Activated CD4-positive, alpha-beta T cell treated with anti-CD3 and anti-CD28 coated beads, Interleukin-2, Interleukin-4, amounts not matched to agents 100 ng/mL and 50 ng/mL, durations not matched to agents 16 hours and 8 hours (primary cell): Measurements from ENCODE around the gene CSH2.

Experiments
- DNase-seq: peaks from one replicate; pipeline ENCODE4 v3.0.0-alpha.2; 2020; ENCODE audit warnings: low spot score

CSH2 gene

DNA sequence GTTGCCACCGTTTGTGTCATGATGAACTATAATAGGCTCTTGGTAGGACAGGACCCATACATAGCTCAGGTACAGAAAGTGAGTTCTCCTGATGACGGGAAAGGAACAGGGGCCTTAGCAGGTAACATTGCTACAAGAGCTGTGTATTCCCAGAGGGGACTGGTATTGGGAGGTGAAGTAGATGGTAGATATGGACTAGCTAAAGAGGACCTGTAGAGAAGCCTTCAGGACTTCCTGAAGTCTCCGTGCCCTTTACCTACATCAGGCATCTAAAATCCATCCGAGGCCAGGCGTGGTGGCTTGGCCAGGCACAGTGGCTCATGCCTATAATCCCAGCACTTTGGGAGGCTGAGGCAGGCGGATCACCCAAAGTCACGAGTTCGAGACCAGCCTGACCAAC, 18.3 kb downstream of the CSH2 start:
- no peak for DNase-seq

DNA sequence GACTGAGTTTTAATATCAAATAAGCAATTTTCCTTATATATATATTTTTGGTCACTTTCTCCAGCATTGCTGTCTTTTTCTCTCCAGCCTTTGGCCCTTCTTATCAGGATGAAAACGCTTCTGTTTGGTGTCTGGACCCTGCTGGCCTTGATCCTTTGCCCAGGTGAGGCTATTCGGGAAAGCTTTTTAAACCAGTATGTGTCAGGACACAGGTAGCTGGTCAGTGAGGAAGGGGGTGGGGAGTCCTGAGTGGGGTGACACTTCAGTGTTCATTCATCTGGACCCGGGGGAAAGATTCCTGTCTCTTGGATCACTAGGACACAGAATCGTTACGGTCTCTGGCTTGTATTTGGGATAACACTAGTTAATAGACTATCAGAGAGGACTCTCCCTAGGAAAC, 18.8 kb downstream of the CSH2 start:
- DNase-seq = no peak

- DNase-seq = no peak
These were observed 20.2 kb downstream of the CSH2 start for GRCh38 chr17:63853260-63853659.

GRCh38 chr17:63850401-63850800, 23.1 kb downstream of the CSH2 start:
- no peak for DNase-seq

GRCh38 chr17:63848834-63849689, 24.4 kb downstream of the CSH2 start:
- peak; percentile 96 for DNase-seq

DNA sequence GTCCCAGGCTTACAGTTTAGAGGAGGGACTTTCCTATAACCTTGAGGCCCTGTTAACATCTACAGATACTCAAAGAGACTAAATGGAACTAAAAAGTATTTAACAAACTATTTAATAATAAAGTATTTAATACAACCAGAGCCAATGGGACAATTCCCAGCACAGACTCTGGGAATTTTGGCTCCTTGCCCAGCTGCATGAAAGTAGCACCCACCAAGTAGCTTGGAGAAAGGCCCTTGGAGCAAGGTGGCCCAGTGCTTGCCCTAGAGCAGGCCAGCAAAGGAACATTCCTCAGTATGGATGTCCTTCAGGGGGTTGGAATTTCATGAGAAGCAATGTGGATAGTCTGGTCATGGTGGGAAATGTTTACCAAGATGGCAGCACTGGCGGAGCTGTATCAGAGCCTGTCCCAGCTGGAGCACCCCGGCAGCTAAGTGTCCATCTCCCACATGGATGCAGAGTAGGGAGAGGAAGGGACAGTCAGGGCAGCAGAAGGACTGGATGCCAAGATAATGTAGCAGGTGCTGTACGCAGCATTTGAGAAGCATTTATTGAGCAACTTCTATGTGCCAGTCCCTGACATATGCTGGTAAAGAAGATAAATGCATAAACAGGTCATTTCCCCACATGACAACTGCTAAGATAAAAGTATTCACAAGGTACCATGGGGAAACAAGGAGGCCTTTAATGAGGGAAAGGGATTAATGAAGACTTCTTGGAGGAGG, 25.8 kb downstream of the CSH2 start:
- DNase-seq = no peak

DNA sequence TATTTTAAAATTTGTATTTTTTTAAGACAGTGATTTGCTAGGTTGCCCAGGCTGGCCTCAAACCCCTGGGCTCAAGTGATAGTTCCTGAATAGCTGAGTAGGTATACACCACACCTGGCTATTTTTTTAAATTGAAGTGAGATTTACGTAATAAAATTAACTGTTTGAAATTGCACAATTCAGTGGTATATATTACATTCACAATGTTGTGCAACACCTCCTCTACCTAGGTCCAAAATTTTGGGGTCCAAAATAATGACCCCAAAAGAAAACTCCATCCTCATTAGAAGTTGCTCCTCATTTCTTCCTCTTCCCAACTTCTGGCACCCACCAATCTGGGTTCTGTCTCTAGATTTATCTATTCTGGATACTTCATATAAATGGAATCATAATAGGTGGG, 28.0 kb downstream of the CSH2 start:
- no peak for DNase-seq

DNA sequence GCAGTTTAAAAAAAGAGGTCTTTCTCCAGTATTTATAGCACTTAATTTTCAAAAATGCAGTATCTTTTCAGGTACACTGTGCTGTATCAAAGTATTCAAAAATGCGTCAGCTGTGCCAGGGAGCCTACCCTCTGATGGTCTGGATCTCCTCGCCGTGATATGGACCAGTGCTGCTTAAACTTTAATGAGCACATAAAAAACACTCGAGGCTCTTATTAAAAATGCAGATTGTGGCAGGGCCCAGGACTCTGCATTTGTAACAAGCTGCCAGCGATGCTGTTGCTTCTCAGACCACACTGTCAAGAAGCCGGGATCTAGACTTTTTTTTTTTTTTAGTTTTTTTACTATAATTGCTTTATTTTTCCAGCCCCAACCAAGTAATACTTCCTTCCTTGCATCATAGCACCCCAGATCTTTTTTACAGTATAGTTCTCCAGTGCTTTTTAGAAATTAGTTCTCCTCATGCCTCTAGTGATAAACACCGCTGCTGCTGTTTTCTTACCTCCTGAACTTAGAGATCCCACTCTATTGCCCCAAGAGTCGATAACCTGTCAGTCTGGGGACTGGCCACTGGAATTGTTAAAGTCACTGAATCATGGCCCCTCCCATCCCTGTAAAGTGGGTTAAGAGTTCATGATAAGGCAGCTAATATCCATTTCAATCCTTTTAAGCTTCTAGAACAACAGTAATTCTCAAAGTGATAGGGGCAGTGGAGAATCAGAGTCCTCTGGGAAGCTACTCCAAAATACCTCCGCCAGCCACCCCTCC, 29.4 kb downstream of the CSH2 start:
- no peak for DNase-seq

DNA sequence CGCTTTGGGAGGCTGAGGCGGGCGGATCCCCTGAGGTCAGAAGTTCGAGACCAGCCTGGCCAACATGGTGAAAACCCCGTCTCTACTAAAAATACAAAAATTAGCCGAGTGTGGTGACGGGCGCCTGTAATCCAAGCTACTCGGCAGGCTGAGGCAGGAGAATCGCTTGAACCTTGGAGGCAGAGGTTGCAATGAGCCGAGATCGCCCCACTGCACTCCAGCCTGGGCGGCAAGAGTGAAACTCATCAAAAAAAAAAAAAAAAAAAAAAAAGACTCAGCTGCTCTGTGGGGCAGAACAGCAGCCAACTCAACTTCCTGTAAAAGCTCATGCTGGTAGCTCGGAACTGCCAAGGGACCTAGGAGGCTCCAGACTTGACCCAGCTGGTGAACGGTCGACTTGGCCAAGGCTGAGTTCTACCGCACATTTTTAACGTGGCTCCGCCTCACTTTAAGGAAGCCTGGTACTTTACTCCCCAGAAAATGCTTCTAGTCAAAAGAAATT, 30.0 kb downstream of the CSH2 start:
- DNase-seq = peak; percentile 47

DNA sequence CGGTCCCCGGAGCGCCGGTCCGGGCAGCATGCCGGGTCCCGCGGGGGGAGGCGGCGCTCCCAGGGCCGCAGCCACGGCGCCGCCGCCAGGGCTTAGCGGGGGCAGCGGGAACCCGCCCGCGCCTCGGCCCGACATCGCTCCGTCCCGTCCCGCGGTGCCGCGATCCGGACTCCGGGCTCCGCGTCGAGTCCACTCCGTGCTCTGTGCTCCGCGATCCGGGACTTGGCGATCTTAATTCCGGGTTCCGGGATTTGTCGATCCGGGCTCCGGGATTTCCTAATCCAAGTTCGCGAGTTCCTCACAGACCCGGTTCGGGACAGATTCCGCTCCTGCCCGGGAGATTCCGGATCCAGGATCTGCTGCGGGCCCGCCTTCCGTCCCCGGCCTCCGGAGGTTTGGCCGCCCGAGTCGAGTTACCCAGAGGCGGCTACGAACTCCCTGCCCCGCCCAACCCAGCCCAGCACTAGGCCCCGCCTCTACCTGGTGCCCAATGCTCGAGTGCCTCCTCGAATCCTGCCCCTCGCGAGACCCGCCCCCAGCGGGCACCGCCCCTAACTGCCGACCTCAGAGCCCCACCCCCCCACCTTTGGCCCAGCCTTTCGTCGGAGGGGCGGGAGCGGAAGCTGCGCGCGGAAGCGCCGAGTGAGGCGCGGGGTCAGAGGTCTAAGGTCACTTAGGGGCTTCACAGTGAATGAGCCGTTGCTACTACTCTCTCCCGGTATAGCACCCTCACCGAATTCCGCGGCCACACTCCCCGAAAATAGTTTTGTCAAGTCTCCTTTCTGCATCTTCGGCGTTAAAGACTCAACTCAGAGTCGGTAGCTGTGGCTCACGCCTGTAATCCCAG, 30.7 kb downstream of the CSH2 start, which contains the start of gene SMARCD2:
Gene SMARCD2, minus strand, starts transcription at position 146 of the 847 bp plus-strand sequence. Its CDS starts 11 bp downstream, at position 135.
- peak; percentile 99 for DNase-seq

GRCh38 chr17:63842173-63842539, 31.3 kb downstream of the CSH2 start:
- no peak for DNase-seq

GRCh38 chr17:63841350-63842172, 31.9 kb downstream of the CSH2 start:
- no peak for DNase-seq

GRCh38 chr17:63840591-63841349, 32.7 kb downstream of the CSH2 start:
- DNase-seq = no peak

- DNase-seq = no peak
These were observed 34.8 kb downstream of the CSH2 start for GRCh38 chr17:63838631-63839171.

DNA sequence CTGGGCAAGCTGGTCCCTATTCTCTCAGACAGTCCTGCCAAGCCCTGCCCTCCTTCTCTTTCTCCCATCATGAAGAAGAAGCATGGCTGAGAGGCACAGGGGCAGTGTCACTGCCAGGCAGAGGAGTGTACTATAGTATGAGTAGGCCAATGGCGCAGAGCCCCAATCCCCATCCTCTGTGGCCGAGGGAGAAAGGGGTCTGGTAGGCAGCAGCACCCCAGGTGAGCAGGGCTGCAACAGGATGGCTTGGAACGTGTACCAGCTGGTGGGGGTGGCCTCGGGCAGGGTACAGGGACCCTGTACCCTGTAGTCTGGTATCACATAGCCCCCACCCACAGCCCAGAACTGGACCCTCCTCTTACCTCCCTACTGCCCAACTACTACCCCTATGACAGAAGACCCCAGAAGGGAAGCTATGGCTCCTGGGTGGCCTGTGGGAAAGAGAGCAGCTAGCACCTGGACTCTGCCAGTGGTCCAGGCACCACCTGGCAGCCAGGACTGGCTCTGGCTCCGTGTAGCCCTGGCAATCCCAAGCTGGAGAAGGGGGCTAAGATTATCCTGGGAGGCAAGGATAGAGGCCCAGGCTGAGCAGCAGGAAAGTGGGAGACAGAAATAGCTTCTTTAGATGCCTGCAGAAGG, 35.4 kb downstream of the CSH2 start:
- DNase-seq = no peak

DNA sequence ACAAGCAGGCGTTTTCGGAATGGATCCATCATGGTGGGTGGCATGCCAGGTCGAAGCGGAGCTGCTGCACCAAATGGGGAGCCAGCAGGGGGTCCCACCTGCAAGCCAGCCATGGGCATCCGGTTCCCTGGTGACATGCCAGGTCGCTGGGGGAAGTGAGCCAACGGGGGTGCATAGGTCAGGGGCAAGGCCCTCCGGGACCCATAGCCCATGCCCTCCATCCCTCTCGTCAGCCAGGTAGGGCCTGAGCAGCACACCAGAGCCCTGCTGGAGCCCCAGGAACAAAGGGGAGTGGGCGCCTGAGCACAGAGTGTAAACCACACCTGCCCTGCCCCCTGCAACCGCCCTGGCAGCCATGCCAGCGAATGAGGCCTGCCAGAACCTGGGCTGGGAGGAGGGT, 36.0 kb downstream of the CSH2 start:
- DNase-seq = no peak

DNA sequence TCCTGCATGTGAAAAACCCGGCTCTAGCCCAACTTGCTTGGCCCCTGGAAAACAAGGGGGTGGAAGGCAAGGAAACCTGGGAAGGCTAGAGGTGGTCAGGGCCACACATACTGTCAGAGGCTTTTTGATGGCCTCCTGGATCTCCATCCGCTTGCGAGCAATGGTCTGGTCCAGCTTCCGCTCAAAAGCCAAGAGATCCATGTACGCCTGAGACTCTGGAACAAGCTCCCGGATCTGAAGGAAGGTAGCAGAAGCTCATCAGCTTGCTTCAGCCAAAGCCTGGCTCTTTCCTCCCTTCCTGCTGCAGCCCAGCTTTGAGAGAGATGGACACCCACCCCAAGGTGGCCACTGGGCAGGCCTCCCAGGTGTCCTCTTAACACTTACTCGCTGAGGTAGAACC, 36.7 kb downstream of the CSH2 start:
- DNase-seq = no peak

DNA sequence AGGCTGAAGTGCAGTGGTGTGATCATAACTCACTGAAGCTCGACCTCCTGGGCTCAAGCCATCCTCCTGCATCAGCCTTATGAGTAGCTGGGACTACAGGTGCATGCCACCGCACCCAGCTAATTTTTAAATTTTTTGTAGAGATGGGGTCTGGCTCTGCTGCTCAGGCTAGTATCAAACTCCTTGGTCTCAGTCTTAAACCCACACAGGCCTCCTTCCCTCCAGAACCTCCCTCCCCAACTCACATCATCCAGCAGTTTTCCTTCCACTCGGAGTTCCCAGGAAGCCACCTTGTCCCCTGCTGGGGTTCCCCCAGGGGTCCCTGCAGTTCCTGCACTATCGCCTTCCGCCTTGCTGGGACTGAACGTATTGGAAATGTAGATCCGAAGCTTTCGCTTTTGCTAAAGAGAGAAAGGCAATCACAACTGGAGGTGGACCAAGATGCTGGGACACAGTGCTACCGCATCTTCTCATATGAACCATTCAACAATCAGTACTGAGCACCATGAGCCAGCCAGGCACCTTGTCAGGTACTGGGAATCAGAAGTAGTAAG, 38.2 kb downstream of the CSH2 start:
- no peak for DNase-seq
